SK-N-SH treated with all-trans-retinoic acid at 6 μM for 48 hours (cell line): ENCODE data around the gene BNIPL.

Experiments
- ATAC-seq: fragments of 200-7000 bp; cut with Tn5 transposase; 3 replicates; pipeline ENCODE4 v1.9.1; 2020; ENCODE audit warnings: mild to moderate bottlenecking, moderate library complexity
- ARNTL ChIP-seq: fragments of 450-650 bp; formaldehyde crosslinking; IDR thresholded peaks from 2 replicates; pipeline ENCODE4 v1.5.0; 2020; ENCODE audit warnings: low read depth, mild to moderate bottlenecking, moderate library complexity, borderline replicate concordance
- BACH2 ChIP-seq: fragments of 250-450 bp; sonication (Bioruptor Pico); IDR thresholded peaks from 2 replicates; pipeline ENCODE4 v1.9.0; 2021; ENCODE audit warnings: mild to moderate bottlenecking, borderline replicate concordance
- CSDC2 ChIP-seq: fragments of 250-450 bp; sonication (Bioruptor Pico); IDR thresholded peaks from 2 replicates; pipeline ENCODE4 v1.5.0; 2020; ENCODE audit warnings: mild to moderate bottlenecking, moderate library complexity
- GLIS3 ChIP-seq: fragments of 250-450 bp; sonication (Bioruptor Pico); IDR thresholded peaks from 2 replicates; pipeline ENCODE4 v1.5.0; 2020; ENCODE audit warnings: mild to moderate bottlenecking, moderate library complexity
- ISL1 ChIP-seq: fragments of 250-450 bp; sonication (Bioruptor Pico); IDR thresholded peaks from 2 replicates; pipeline ENCODE4 v2.1.2; 2022; ENCODE audit warnings: mild to moderate bottlenecking, moderate library complexity
- OSR1 ChIP-seq: fragments of 250-450 bp; sonication (Bioruptor Pico); IDR thresholded peaks from 2 replicates; pipeline ENCODE4 v1.8.0; 2022; ENCODE audit warnings: moderate library complexity, mild to moderate bottlenecking, inconsistent platforms
- PPARA ChIP-seq: fragments of 250-450 bp; sonication (Bioruptor Pico); IDR thresholded peaks from 2 replicates; pipeline ENCODE4 v1.5.0; 2020; ENCODE audit warnings: mild to moderate bottlenecking, borderline replicate concordance
- RARB ChIP-seq: fragments of 250-450 bp; sonication (Bioruptor Pico); IDR thresholded peaks from 2 replicates; pipeline ENCODE4 v1.8.0; 2021; ENCODE audit warnings: mild to moderate bottlenecking, moderate library complexity
- SNAI2 ChIP-seq: fragments of 250-450 bp; sonication (Bioruptor Pico); IDR thresholded peaks from 2 replicates; pipeline ENCODE4 v1.5.0; 2020; ENCODE audit warnings: mild to moderate bottlenecking, moderate library complexity
- TCF4 ChIP-seq: fragments of 250-450 bp; sonication (Bioruptor Pico); IDR thresholded peaks from 2 replicates; pipeline ENCODE4 v1.8.0; 2021; ENCODE audit warnings: mild to moderate bottlenecking, moderate library complexity, borderline replicate concordance
- TOX ChIP-seq: fragments of 250-450 bp; sonication (Bioruptor Pico); IDR thresholded peaks from 2 replicates; pipeline ENCODE4 v1.8.0; 2021; ENCODE audit warnings: mild to moderate bottlenecking, moderate library complexity, borderline replicate concordance
- ZC3H10 ChIP-seq: fragments of 250-450 bp; sonication (Bioruptor Pico); IDR thresholded peaks from 2 replicates; pipeline ENCODE4 v1.5.1; 2021; ENCODE audit warnings: mild to moderate bottlenecking, moderate library complexity
- ZFP3 ChIP-seq: fragments of 250-450 bp; sonication (Bioruptor Pico); IDR thresholded peaks from 2 replicates; pipeline ENCODE4 v1.5.0; 2020; ENCODE audit warnings: mild to moderate bottlenecking, moderate library complexity
- ZFP30 ChIP-seq: fragments of 450-650 bp; formaldehyde crosslinking; IDR thresholded peaks from 2 replicates; pipeline ENCODE4 v1.5.0; 2022; ENCODE audit warnings: mild to moderate bottlenecking, moderate library complexity
- ZNF565 ChIP-seq: fragments of 450-650 bp; formaldehyde crosslinking; conservative IDR thresholded peaks from 2 replicates; pipeline ENCODE4 v1.5.0; 2020; ENCODE audit warnings: low read depth, mild to moderate bottlenecking, moderate library complexity
- ZNF70 ChIP-seq: fragments of 450-650 bp; formaldehyde crosslinking; IDR thresholded peaks from 2 replicates; pipeline ENCODE4 v1.5.0; 2020; ENCODE audit warnings: mild to moderate bottlenecking, moderate library complexity
- ZNF8 ChIP-seq: fragments of 450-650 bp; formaldehyde crosslinking; IDR thresholded peaks from 2 replicates; pipeline ENCODE4 v1.5.0; 2020; ENCODE audit warnings: mild to moderate bottlenecking, moderate library complexity
- TF ChIP-seq, protein P1 (sequence below): fragments of 250-450 bp; sonication (Bioruptor Pico); IDR thresholded peaks from 2 replicates; pipeline ENCODE4 v1.8.0; 2021; ENCODE audit warnings: low read depth, mild to moderate bottlenecking, moderate library complexity, borderline replicate concordance
- TF ChIP-seq, protein P2 (sequence below): fragments of 250-450 bp; sonication (Bioruptor Pico); IDR thresholded peaks from 2 replicates; pipeline ENCODE4 v1.5.1; 2020; ENCODE audit warnings: low read depth, mild to moderate bottlenecking, moderate library complexity
- TF ChIP-seq, protein P3 (sequence below): fragments of 250-450 bp; sonication (Bioruptor Pico); IDR thresholded peaks from 2 replicates; pipeline ENCODE4 v1.5.0; 2020; ENCODE audit warnings: mild to moderate bottlenecking, moderate library complexity
- TF ChIP-seq, protein P4 (sequence below): fragments of 250-450 bp; sonication (Bioruptor Pico); IDR thresholded peaks from 2 replicates; pipeline ENCODE4 v1.8.0; 2020; ENCODE audit warnings: mild to moderate bottlenecking, moderate library complexity, borderline replicate concordance
- TF ChIP-seq, protein P5 (sequence below): fragments of 250-450 bp; sonication (Bioruptor Pico); IDR thresholded peaks from 2 replicates; pipeline ENCODE4 v1.5.1; 2021; ENCODE audit warnings: mild to moderate bottlenecking, moderate library complexity

The BNIPL gene

DNA sequence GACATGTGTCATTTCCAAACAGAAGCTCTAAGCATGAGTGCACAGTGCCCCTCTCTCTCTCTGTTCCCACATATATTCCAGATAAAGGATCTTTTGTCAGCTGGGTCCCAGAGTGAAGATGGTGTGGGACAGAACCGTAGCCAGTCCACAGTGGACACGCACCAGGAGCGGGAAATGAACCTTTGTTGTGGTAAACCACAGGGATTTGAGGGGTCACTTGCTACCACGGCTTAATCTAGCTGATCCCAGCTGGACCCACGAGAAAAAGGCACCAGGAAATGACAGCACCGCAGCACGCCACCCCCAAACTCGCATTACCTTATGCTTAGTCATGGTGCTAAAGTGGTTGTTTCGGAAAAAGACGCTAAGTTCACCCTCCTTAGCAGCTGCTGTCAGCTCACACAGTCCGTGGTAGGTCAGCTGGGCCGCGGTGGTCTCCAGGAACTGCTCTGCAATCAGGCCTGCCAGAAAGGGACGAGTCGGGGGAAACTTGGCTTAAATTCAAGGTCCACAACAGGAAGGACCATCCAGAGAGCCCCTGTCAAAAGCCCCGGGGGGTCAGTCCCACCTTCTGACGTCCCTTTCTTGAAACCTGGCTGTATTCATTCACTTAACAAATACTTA, 37.2 kb upstream of the BNIPL start:
- ATAC-seq = peak; percentile 26; the same call in 2 of the 3 replicates
- no peak for TF ChIP-seq SNAI2 (CRISPR knock-in tag)
- TF ChIP-seq, protein P1, sequence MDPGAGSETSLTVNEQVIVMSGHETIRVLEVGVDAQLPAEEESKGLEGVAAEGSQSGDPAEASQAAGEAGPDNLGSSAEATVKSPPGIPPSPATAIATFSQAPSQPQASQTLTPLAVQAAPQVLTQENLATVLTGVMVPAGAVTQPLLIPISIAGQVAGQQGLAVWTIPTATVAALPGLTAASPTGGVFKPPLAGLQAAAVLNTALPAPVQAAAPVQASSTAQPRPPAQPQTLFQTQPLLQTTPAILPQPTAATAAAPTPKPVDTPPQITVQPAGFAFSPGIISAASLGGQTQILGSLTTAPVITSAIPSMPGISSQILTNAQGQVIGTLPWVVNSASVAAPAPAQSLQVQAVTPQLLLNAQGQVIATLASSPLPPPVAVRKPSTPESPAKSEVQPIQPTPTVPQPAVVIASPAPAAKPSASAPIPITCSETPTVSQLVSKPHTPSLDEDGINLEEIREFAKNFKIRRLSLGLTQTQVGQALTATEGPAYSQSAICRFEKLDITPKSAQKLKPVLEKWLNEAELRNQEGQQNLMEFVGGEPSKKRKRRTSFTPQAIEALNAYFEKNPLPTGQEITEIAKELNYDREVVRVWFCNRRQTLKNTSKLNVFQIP = no peak
- no peak for TF ChIP-seq ZFP30 (CRISPR knock-in tag)
- TF ChIP-seq ZNF8 (CRISPR knock-in tag) = no peak
- TF ChIP-seq ZNF565 (CRISPR knock-in tag) = no peak
- TF ChIP-seq OSR1 (CRISPR knock-in tag) = no peak
- TF ChIP-seq, protein P2, sequence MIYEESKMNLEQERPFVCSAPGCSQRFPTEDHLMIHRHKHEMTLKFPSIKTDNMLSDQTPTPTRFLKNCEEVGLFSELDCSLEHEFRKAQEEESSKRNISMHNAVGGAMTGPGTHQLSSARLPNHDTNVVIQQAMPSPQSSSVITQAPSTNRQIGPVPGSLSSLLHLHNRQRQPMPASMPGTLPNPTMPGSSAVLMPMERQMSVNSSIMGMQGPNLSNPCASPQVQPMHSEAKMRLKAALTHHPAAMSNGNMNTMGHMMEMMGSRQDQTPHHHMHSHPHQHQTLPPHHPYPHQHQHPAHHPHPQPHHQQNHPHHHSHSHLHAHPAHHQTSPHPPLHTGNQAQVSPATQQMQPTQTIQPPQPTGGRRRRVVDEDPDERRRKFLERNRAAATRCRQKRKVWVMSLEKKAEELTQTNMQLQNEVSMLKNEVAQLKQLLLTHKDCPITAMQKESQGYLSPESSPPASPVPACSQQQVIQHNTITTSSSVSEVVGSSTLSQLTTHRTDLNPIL (CRISPR knock-in tag) = no peak
- TF ChIP-seq TCF4 = no peak
- no peak for TF ChIP-seq PPARA (CRISPR knock-in tag)
- TF ChIP-seq, protein P3, sequence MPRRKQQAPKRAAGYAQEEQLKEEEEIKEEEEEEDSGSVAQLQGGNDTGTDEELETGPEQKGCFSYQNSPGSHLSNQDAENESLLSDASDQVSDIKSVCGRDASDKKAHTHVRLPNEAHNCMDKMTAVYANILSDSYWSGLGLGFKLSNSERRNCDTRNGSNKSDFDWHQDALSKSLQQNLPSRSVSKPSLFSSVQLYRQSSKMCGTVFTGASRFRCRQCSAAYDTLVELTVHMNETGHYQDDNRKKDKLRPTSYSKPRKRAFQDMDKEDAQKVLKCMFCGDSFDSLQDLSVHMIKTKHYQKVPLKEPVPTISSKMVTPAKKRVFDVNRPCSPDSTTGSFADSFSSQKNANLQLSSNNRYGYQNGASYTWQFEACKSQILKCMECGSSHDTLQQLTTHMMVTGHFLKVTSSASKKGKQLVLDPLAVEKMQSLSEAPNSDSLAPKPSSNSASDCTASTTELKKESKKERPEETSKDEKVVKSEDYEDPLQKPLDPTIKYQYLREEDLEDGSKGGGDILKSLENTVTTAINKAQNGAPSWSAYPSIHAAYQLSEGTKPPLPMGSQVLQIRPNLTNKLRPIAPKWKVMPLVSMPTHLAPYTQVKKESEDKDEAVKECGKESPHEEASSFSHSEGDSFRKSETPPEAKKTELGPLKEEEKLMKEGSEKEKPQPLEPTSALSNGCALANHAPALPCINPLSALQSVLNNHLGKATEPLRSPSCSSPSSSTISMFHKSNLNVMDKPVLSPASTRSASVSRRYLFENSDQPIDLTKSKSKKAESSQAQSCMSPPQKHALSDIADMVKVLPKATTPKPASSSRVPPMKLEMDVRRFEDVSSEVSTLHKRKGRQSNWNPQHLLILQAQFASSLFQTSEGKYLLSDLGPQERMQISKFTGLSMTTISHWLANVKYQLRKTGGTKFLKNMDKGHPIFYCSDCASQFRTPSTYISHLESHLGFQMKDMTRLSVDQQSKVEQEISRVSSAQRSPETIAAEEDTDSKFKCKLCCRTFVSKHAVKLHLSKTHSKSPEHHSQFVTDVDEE (CRISPR knock-in tag) = no peak
- TF ChIP-seq ZNF70 = no peak
- TF ChIP-seq ARNTL = no peak
- TF ChIP-seq ZC3H10 (CRISPR knock-in tag) = no peak
- no peak for TF ChIP-seq BACH2
- TF ChIP-seq RARB (CRISPR knock-in tag) = no peak
- TF ChIP-seq, protein P4, sequence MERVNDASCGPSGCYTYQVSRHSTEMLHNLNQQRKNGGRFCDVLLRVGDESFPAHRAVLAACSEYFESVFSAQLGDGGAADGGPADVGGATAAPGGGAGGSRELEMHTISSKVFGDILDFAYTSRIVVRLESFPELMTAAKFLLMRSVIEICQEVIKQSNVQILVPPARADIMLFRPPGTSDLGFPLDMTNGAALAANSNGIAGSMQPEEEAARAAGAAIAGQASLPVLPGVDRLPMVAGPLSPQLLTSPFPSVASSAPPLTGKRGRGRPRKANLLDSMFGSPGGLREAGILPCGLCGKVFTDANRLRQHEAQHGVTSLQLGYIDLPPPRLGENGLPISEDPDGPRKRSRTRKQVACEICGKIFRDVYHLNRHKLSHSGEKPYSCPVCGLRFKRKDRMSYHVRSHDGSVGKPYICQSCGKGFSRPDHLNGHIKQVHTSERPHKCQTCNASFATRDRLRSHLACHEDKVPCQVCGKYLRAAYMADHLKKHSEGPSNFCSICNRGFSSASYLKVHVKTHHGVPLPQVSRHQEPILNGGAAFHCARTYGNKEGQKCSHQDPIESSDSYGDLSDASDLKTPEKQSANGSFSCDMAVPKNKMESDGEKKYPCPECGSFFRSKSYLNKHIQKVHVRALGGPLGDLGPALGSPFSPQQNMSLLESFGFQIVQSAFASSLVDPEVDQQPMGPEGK (CRISPR knock-in tag) = no peak

DNA sequence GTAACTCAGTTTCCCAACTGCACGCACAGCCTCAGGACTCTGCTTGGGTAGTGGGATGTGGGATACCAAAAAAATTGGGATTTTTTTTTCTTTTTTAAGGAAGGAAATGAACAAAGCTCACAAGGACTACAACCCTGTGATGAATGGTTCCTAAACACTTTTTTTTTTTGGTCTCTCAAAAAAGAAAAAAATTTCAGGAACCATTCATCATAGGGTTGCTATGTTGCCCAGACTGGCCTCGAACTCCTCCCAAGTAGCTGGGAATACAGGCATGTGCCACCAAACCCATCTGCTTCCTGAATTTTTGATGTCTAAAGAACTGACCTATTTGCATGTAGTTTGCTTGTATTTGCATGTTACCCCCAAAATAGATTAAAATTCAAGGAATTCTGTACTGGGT, 36.5 kb upstream of the BNIPL start:
- ATAC-seq = no peak
- TF ChIP-seq GLIS3 (CRISPR knock-in tag) (no peak), ZFP3 (CRISPR knock-in tag) (no peak), ZNF70 (no peak), ISL1 (CRISPR knock-in tag) (no peak), TCF4 (no peak), CSDC2 (CRISPR knock-in tag) (no peak), TOX (CRISPR knock-in tag) (no peak), ZNF565 (CRISPR knock-in tag) (no peak), ZFP30 (CRISPR knock-in tag) (no peak), RARB (CRISPR knock-in tag) (no peak), ZC3H10 (CRISPR knock-in tag) (no peak), ZNF8 (CRISPR knock-in tag) (no peak), PPARA (CRISPR knock-in tag) (no peak)
- TF ChIP-seq, protein P1 = no peak
- TF ChIP-seq, protein P2 (CRISPR knock-in tag) = no peak
- TF ChIP-seq, protein P5, sequence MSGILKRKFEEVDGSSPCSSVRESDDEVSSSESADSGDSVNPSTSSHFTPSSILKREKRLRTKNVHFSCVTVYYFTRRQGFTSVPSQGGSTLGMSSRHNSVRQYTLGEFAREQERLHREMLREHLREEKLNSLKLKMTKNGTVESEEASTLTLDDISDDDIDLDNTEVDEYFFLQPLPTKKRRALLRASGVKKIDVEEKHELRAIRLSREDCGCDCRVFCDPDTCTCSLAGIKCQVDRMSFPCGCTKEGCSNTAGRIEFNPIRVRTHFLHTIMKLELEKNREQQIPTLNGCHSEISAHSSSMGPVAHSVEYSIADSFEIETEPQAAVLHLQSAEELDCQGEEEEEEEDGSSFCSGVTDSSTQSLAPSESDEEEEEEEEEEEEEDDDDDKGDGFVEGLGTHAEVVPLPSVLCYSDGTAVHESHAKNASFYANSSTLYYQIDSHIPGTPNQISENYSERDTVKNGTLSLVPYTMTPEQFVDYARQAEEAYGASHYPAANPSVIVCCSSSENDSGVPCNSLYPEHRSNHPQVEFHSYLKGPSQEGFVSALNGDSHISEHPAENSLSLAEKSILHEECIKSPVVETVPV (CRISPR knock-in tag) = no peak
- TF ChIP-seq, protein P3 (CRISPR knock-in tag) = no peak
